K562 (cell line): ENCODE results near the gene PPP1R13L. TPM values are rescaled to one million over a fixed set of nuclear protein-coding genes. Genes with fewer than 3 reads are reported as not detected.

ENCODE experiments used
- BRCA1 ChIP-seq, 2 experiments: fragments of 450-650 bp in 1 of 2; sonication (generic) in 1 of 2; formaldehyde crosslinking in 1 of 2; IDR thresholded peaks; 2 replicates each; pipeline versions ENCODE4 v1.5.0 to v1.6.1; 2017 to 2020; ENCODE audit warnings: mild to moderate bottlenecking in 1 of 2, missing genetic modification reagents in 1 of 2
- EGR1 ChIP-seq: fragments of 450-650 bp; conservative IDR thresholded peaks from 2 replicates; pipeline ENCODE4 v1.6.1; 2017; ENCODE audit warnings: mild to moderate bottlenecking
- ELF1 ChIP-seq: fragments of 200-800 bp; sonication (Bioruptor generic); IDR thresholded peaks from 2 replicates; pipeline ENCODE4 v1.6.1; 2016; ENCODE audit warnings: missing genetic modification characterization, missing compliant biosample characterization
- EWSR1 ChIP-seq: fragments of 450-650 bp; IDR thresholded peaks from 2 replicates; pipeline ENCODE4 v1.6.1; 2018; ENCODE audit warnings: borderline replicate concordance, mild to moderate bottlenecking, low read depth, moderate library complexity; ENCODE audit not compliant: partially characterized antibody
- HDAC2 ChIP-seq: fragments of 450-650 bp; IDR thresholded peaks from 2 replicates; pipeline ENCODE4 v1.6.1; 2016; ENCODE audit warnings: mild to moderate bottlenecking
- HSF4 ChIP-seq: fragments of 250-450 bp; sonication (Bioruptor Pico); IDR thresholded peaks from 2 replicates; pipeline ENCODE4 v2.1.2; 2022; ENCODE audit warnings: mild to moderate bottlenecking, moderate library complexity, borderline replicate concordance
- MTA2 ChIP-seq: fragments of 450-650 bp; IDR thresholded peaks from 2 replicates; pipeline ENCODE4 v1.6.1; 2016; ENCODE audit warnings: low read depth
- PCBP2 ChIP-seq: fragments of 200-400 bp; formaldehyde crosslinking; IDR thresholded peaks from 2 replicates; pipeline ENCODE4 v1.6.1; 2018; ENCODE audit warnings: low read length, low read depth, mild to moderate bottlenecking, moderate library complexity; ENCODE audit not compliant: poor library complexity, severe bottlenecking
- ZBTB17 ChIP-seq: fragments of 450-650 bp; formaldehyde crosslinking; IDR thresholded peaks from 2 replicates; pipeline ENCODE4 v1.4.0; 2020; ENCODE audit warnings: mild to moderate bottlenecking
- ZNF175 ChIP-seq: fragments of 200-800 bp; sonication (Bioruptor generic); IDR thresholded peaks from 2 replicates; pipeline ENCODE4 v1.6.1; 2016; ENCODE audit warnings: low read depth, mild to moderate bottlenecking, missing genetic modification characterization, missing compliant biosample characterization
- ZNF217 ChIP-seq: sonication (generic); formaldehyde crosslinking; IDR thresholded peaks from 2 replicates; pipeline ENCODE4 v1.8.0; 2022; ENCODE audit warnings: mild to moderate bottlenecking, missing genetic modification reagents
- ZNF589 ChIP-seq: fragments of 200-800 bp; sonication (Bioruptor generic); IDR thresholded peaks from 2 replicates; pipeline ENCODE4 v1.6.1; 2016; ENCODE audit warnings: low read depth, missing genetic modification characterization, missing compliant biosample characterization
- polyA plus RNA-seq, 8 experiments: library from polyadenylated mRNA; depleted of rRNA in 4 of 8; stranded (reverse) in 5 of 8; unstranded in 3 of 8; fragments of >200 nt; fragmentation: Nextera tagmentation in 2 of 8; fragmentation: Illumina TruSeq in 1 of 8; extraction: Ambion mirVana in 2 of 8; extraction: Trizol in 1 of 8; gene quantifications; 2 replicates each; pipeline versions ENCODE4 v1.2.1 to v1.2.3, GENCODE V29; 2011 to 2014; ENCODE audit warnings: inconsistent platforms in 1 of 8, missing spikeins in 1 of 8
- total RNA-seq, 7 experiments: library from RNA; depleted of rRNA in 6 of 7; stranded (reverse); fragments of >200 nt in 6 of 7; fragmentation: Illumina TruSeq in 2 of 7; extraction: Trizol in 2 of 7; gene quantifications; 2 replicates each; pipeline versions ENCODE4 v1.2.1 to v1.2.3, GENCODE V29; 2011 to 2021; ENCODE audit warnings: low replicate concordance in 1 of 7
- TF ChIP-seq, protein P1 (sequence below): fragments of 450-650 bp; IDR thresholded peaks from 2 replicates; pipeline ENCODE4 v1.6.1; 2016; ENCODE audit warnings: mild to moderate bottlenecking, moderate library complexity
- TF ChIP-seq, protein P2 (sequence below): fragments of 250-450 bp; sonication (Bioruptor Pico); IDR thresholded peaks from 2 replicates; pipeline ENCODE4 v1.8.0; 2021; ENCODE audit warnings: moderate library complexity, mild to moderate bottlenecking, inconsistent platforms
- TF ChIP-seq, protein P3 (sequence below): sonication (generic); IDR thresholded peaks from 2 replicates; pipeline ENCODE4 v1.6.1; 2016

Gene PPP1R13L
- total and polyA plus RNA-seq, 9 of the 15 experiments (the other 6 are each of a cell fraction or from before 2014, with no cell fraction given): 0.32 to 6.7 (median 2.0) TPM

DNA sequence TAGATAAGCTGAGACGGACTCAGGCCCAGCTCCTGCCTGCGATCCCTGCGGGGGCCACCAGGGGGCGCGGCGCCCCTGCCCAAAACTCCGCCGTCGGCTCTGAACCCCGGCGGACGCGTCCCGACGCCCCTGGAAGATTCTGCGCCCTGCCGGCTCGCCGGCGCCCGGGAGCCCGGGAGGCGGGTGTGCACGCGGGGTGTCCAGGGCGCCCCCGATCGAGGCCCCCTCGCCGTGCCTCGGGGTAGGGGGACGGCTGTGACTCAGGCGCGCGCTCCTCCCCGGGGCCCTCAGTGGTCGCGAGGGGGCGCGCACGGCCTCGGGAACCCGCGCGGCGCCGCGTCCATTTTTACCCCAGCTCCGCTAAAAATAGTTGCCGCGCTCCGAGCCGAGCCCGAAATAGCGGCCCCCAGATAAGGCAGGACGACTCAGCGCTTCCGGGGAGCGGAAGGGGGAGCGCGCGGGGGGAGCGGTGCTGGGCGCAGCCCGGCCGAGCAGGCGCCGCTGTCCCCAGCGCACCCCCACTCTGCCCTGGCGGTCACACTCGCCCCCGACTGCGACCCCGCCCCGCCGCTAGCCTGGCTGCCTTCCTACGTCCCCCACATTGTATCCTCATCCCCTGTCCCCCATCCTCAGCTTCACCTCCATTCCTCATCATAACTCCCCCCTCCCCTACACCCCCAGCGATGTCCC, 34.8 kb upstream of the PPP1R13L start (continued):
- TF ChIP-seq, protein P1, sequence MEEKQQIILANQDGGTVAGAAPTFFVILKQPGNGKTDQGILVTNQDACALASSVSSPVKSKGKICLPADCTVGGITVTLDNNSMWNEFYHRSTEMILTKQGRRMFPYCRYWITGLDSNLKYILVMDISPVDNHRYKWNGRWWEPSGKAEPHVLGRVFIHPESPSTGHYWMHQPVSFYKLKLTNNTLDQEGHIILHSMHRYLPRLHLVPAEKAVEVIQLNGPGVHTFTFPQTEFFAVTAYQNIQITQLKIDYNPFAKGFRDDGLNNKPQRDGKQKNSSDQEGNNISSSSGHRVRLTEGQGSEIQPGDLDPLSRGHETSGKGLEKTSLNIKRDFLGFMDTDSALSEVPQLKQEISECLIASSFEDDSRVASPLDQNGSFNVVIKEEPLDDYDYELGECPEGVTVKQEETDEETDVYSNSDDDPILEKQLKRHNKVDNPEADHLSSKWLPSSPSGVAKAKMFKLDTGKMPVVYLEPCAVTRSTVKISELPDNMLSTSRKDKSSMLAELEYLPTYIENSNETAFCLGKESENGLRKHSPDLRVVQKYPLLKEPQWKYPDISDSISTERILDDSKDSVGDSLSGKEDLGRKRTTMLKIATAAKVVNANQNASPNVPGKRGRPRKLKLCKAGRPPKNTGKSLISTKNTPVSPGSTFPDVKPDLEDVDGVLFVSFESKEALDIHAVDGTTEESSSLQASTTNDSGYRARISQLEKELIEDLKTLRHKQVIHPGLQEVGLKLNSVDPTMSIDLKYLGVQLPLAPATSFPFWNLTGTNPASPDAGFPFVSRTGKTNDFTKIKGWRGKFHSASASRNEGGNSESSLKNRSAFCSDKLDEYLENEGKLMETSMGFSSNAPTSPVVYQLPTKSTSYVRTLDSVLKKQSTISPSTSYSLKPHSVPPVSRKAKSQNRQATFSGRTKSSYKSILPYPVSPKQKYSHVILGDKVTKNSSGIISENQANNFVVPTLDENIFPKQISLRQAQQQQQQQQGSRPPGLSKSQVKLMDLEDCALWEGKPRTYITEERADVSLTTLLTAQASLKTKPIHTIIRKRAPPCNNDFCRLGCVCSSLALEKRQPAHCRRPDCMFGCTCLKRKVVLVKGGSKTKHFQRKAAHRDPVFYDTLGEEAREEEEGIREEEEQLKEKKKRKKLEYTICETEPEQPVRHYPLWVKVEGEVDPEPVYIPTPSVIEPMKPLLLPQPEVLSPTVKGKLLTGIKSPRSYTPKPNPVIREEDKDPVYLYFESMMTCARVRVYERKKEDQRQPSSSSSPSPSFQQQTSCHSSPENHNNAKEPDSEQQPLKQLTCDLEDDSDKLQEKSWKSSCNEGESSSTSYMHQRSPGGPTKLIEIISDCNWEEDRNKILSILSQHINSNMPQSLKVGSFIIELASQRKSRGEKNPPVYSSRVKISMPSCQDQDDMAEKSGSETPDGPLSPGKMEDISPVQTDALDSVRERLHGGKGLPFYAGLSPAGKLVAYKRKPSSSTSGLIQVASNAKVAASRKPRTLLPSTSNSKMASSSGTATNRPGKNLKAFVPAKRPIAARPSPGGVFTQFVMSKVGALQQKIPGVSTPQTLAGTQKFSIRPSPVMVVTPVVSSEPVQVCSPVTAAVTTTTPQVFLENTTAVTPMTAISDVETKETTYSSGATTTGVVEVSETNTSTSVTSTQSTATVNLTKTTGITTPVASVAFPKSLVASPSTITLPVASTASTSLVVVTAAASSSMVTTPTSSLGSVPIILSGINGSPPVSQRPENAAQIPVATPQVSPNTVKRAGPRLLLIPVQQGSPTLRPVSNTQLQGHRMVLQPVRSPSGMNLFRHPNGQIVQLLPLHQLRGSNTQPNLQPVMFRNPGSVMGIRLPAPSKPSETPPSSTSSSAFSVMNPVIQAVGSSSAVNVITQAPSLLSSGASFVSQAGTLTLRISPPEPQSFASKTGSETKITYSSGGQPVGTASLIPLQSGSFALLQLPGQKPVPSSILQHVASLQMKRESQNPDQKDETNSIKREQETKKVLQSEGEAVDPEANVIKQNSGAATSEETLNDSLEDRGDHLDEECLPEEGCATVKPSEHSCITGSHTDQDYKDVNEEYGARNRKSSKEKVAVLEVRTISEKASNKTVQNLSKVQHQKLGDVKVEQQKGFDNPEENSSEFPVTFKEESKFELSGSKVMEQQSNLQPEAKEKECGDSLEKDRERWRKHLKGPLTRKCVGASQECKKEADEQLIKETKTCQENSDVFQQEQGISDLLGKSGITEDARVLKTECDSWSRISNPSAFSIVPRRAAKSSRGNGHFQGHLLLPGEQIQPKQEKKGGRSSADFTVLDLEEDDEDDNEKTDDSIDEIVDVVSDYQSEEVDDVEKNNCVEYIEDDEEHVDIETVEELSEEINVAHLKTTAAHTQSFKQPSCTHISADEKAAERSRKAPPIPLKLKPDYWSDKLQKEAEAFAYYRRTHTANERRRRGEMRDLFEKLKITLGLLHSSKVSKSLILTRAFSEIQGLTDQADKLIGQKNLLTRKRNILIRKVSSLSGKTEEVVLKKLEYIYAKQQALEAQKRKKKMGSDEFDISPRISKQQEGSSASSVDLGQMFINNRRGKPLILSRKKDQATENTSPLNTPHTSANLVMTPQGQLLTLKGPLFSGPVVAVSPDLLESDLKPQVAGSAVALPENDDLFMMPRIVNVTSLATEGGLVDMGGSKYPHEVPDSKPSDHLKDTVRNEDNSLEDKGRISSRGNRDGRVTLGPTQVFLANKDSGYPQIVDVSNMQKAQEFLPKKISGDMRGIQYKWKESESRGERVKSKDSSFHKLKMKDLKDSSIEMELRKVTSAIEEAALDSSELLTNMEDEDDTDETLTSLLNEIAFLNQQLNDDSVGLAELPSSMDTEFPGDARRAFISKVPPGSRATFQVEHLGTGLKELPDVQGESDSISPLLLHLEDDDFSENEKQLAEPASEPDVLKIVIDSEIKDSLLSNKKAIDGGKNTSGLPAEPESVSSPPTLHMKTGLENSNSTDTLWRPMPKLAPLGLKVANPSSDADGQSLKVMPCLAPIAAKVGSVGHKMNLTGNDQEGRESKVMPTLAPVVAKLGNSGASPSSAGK: no peak
- TF ChIP-seq ZNF589 (CRISPR knock-in tag): no peak
- no peak for TF ChIP-seq HDAC2
- TF ChIP-seq PCBP2: peak; percentile 86
- 0 out of 2 replicates have a peak, but pooled peaks have one; percentile 24 for TF ChIP-seq MTA2
- no peak for TF ChIP-seq EWSR1
- peak; percentile 91 for TF ChIP-seq ELF1 (tag)
- peak; percentile 67; the same call in 1 of the 2 replicates for TF ChIP-seq ZBTB17 (CRISPR knock-in tag)
- TF ChIP-seq, protein P2, sequence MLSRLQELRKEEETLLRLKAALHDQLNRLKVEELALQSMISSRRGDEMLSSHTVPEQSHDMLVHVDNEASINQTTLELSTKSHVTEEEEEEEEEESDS: no peak
- TF ChIP-seq, protein P3, sequence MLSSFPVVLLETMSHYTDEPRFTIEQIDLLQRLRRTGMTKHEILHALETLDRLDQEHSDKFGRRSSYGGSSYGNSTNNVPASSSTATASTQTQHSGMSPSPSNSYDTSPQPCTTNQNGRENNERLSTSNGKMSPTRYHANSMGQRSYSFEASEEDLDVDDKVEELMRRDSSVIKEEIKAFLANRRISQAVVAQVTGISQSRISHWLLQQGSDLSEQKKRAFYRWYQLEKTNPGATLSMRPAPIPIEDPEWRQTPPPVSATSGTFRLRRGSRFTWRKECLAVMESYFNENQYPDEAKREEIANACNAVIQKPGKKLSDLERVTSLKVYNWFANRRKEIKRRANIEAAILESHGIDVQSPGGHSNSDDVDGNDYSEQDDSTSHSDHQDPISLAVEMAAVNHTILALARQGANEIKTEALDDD: no peak
- no peak for TF ChIP-seq ZNF175 (CRISPR knock-in tag)
- TF ChIP-seq EGR1: peak; percentile 56
- TF ChIP-seq ZNF217 (CRISPR knock-in tag): no peak
- no peak for TF ChIP-seq HSF4
- TF ChIP-seq BRCA1 (IDR thresholded peaks at IDR 0.05): no peak
- TF ChIP-seq BRCA1 (CRISPR knock-in tag; IDR thresholded peaks at IDR 0.05): no peak
